ENCODE results near the gene PGM5. TPM values are rescaled to one million over a fixed set of nuclear protein-coding genes. Genes with fewer than 3 reads are reported as not detected.

The PGM5 gene
- polyA plus RNA-seq, 3 donors, result 44.6 to 49.6 (median 46.4) TPM

GRCh38 chr9:68493541-68493940, 137.1 kb downstream of the PGM5 start:
- DNase-seq (ENCODE audit: low read depth in 3 of 3, low spot score in 2 of 3), result no peak

GRCh38 chr9:68493958-68494577, 137.7 kb downstream of the PGM5 start:
- no peak for DNase-seq (ENCODE audit: low read depth in 3 of 3, low spot score in 2 of 3)

GRCh38 chr9:68495247-68495646, 138.8 kb downstream of the PGM5 start:
- no peak for DNase-seq (ENCODE audit: low read depth in 3 of 3, low spot score in 2 of 3)

- no peak for DNase-seq (ENCODE audit: low read depth in 3 of 3, low spot score in 2 of 3)
These were observed 139.9 kb downstream of the PGM5 start for GRCh38 chr9:68496356-68496755.

GRCh38 chr9:68497629-68498028, 141.2 kb downstream of the PGM5 start:
- no peak for DNase-seq (ENCODE audit: low read depth in 3 of 3, low spot score in 2 of 3)

GRCh38 chr9:68498816-68499215, 142.4 kb downstream of the PGM5 start:
- DNase-seq (ENCODE audit: low read depth in 3 of 3, low spot score in 2 of 3), result no peak

GRCh38 chr9:68500457-68501381, 144.3 kb downstream of the PGM5 start:
- no peak for DNase-seq (ENCODE audit: low read depth in 3 of 3, low spot score in 2 of 3)

- no peak for DNase-seq (ENCODE audit: low read depth in 3 of 3, low spot score in 2 of 3)
These were observed 145.9 kb downstream of the PGM5 start for GRCh38 chr9:68502279-68502678.

- no peak for DNase-seq (ENCODE audit: low read depth in 3 of 3, low spot score in 2 of 3)
These were observed 149.4 kb downstream of the PGM5 start for GRCh38 chr9:68505681-68506409.

- DNase-seq (ENCODE audit: low read depth in 3 of 3, low spot score in 2 of 3), result no peak
These were observed 150.1 kb downstream of the PGM5 start for GRCh38 chr9:68506551-68506950.

- DNase-seq (ENCODE audit: low read depth in 3 of 3, low spot score in 2 of 3), result peak in 1 of 3 donors; percentile 26
These were observed 150.9 kb downstream of the PGM5 start for GRCh38 chr9:68507130-68507805.

GRCh38 chr9:68507806-68508145, 151.4 kb downstream of the PGM5 start:
- no peak for DNase-seq (ENCODE audit: low read depth in 3 of 3, low spot score in 2 of 3)

GRCh38 chr9:68508547-68508946, 152.1 kb downstream of the PGM5 start:
- no peak for DNase-seq (ENCODE audit: low read depth in 3 of 3, low spot score in 2 of 3)

- DNase-seq (ENCODE audit: low read depth in 3 of 3, low spot score in 2 of 3), result no peak
These were observed 153.3 kb downstream of the PGM5 start for GRCh38 chr9:68509689-68510088.

GRCh38 chr9:68513385-68513784, 157.0 kb downstream of the PGM5 start:
- no peak for DNase-seq (ENCODE audit: low read depth in 3 of 3, low spot score in 2 of 3)

GRCh38 chr9:68513981-68514380, 157.6 kb downstream of the PGM5 start:
- DNase-seq (ENCODE audit: low read depth in 3 of 3, low spot score in 2 of 3), result no peak

GRCh38 chr9:68515326-68516017, 159.1 kb downstream of the PGM5 start:
- no peak for DNase-seq (ENCODE audit: low read depth in 3 of 3, low spot score in 2 of 3)

- DNase-seq (ENCODE audit: low read depth in 3 of 3, low spot score in 2 of 3), result no peak
These were observed 165.7 kb downstream of the PGM5 start for GRCh38 chr9:68522131-68522530.

GRCh38 chr9:68522954-68523353, 166.5 kb downstream of the PGM5 start:
- no peak for DNase-seq (ENCODE audit: low read depth in 3 of 3, low spot score in 2 of 3)

GRCh38 chr9:68523367-68523936, 167.0 kb downstream of the PGM5 start:
- no peak for DNase-seq (ENCODE audit: low read depth in 3 of 3, low spot score in 2 of 3)
